ENCODE data around the gene CROCC. TPM values are rescaled to one million over a fixed set of nuclear protein-coding genes. Genes with fewer than 3 reads are reported as not detected.

CROCC gene
- total and polyA plus RNA-seq, 4 donors: 2.9 to 8.3 (median 5.1) TPM

- no peak for TF ChIP-seq REST (IDR thresholded peaks at IDR 0.05)
- no peak for TF ChIP-seq HNF4A (conservative IDR thresholded peaks at IDR 0.05)
- no peak for TF ChIP-seq JUND (IDR thresholded peaks at IDR 0.05)
- no peak for TF ChIP-seq ATF3 (IDR thresholded peaks at IDR 0.05)
- no peak for TF ChIP-seq RAD21 (IDR thresholded peaks at IDR 0.05)
- no peak for TF ChIP-seq EGR1 (IDR thresholded peaks at IDR 0.05; ENCODE audit: low read depth in 2 of 2)
Observed at GRCh38 chr1:17017435-17017834, 95.7 kb downstream of the CROCC start (continued).

- TF ChIP-seq HNF4A (conservative IDR thresholded peaks at IDR 0.05) (no peak), REST (IDR thresholded peaks at IDR 0.05) (no peak), SP1 (IDR thresholded peaks at IDR 0.05) (no peak), ATF3 (IDR thresholded peaks at IDR 0.05) (no peak), TAF1 (conservative IDR thresholded peaks at IDR 0.05) (no peak), FOXA2 (IDR thresholded peaks at IDR 0.05) (no peak), MAX (IDR thresholded peaks at IDR 0.05) (no peak), CTCF (IDR thresholded peaks at IDR 0.05; ENCODE audit: low read depth, low read length, missing input control) (no peak), RAD21 (IDR thresholded peaks at IDR 0.05) (no peak), GABPA (IDR thresholded peaks at IDR 0.05 in 1 of 2, conservative IDR thresholded peaks at IDR 0.05 in 1 of 2) (no peak), ZBTB33 (IDR thresholded peaks at IDR 0.05) (no peak), EGR1 (IDR thresholded peaks at IDR 0.05; ENCODE audit: low read depth in 2 of 2) (no peak), HNF4G (IDR thresholded peaks at IDR 0.05) (no peak), RXRA (IDR thresholded peaks at IDR 0.05) (no peak), JUND (IDR thresholded peaks at IDR 0.05) (no peak), FOXA1 (IDR thresholded peaks at IDR 0.05) (no peak)
- Histone ChIP-seq H3K36me3 (ENCODE audit: control insufficient read depth in 4 of 4, insufficient read depth in 3 of 4, low read depth in 1 of 4, low read length in 3 of 4) (peaks cover 20 to 61% (median 51%) of the 10 kb centered on the region in 4 donors), H3K4me3 (ENCODE audit: low read depth in 1 of 3, low read length in 3 of 3) (no peak overlapping the region), H3K27me3 (ENCODE audit: control insufficient read depth in 4 of 4, insufficient read depth in 4 of 4, low read length in 3 of 4) (no peaks in the 10 kb centered on the region), H3K27ac (ENCODE audit: low read depth in 1 of 2, low read length in 2 of 2) (no peak overlapping the region), H3K9ac (ENCODE audit: low read depth in 1 of 2, low read length in 2 of 2) (no peak overlapping the region), H3K4me1 (ENCODE audit: control insufficient read depth in 4 of 4, insufficient read depth in 4 of 4, low read length in 3 of 4) (no peaks in the 10 kb centered on the region), H3K9me3 (ENCODE audit: control insufficient read depth in 4 of 4, low read length in 3 of 4) (no peaks in the 10 kb centered on the region)
- WGBS: 40% methylated on average over 1 of the region's 1 CpG
- no peak for DNase-seq (ENCODE audit: low spot score)
Observed at GRCh38 chr1:17018849-17019248, 97.1 kb downstream of the CROCC start.
